HS-27A (cell line): Measurements from ENCODE around the gene SLC39A13.

Experiments used
- DNase-seq: peaks from one replicate; pipeline ENCODE4 v3.0.0-alpha.2; 2012; ENCODE audit warnings: low read depth, missing footprints

SLC39A13 gene

DNA sequence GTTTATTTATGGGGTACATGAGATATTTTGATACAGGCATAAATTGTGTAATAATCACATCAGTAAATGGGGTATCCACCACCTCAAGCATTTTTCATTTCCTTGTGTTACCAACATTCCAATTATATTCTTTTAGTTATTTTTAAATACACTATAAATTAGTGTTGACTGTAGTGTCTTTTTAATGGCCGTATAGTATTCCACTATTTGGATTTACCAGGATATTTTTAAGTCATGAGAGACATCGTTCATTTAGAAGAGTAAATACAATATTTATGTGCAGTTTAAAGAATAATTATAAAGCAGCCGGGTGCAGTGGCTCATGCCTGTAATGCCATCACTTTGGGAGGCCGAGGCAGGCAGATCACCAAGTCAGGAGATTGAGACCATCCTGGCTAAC is 23.9 kb upstream of the SLC39A13 start:
- no peak for DNase-seq

DNA sequence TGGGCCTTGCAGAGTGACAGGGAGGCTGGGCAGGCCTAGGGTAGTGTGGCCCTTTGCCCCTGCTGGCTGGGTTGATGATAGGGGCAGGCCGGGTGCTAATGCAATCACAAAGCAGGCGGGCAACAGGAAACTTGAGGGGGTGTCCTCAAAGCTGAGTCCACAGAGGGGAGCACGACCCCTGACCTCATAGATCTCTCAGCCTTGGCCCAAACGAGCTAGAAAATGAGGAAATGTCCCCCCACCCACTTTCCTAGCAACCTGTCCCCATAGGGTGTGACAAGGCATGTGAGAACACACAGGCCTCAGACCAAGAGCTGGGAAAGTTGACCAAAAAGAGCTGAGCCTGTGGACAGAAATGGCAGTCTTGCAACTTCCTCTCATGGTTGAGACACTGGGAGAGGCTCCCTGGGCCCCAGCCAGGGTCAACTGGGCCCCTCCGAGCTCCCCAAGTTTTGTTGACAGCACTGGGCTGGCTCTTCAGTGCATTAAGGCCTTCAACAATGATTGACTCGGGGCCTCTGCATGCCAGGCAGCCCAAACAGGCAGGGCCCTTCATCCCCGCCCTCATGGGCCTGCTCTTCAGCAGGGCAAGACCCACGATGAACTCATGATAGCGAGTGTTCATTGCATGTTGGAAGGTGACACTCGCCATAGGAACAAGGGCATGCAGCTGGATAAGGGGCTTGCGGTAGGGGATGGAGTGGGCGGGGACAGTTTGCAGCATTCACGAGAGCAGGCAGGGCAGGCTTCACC is 20.3 kb upstream of the SLC39A13 start:
- DNase-seq, result no peak

DNA sequence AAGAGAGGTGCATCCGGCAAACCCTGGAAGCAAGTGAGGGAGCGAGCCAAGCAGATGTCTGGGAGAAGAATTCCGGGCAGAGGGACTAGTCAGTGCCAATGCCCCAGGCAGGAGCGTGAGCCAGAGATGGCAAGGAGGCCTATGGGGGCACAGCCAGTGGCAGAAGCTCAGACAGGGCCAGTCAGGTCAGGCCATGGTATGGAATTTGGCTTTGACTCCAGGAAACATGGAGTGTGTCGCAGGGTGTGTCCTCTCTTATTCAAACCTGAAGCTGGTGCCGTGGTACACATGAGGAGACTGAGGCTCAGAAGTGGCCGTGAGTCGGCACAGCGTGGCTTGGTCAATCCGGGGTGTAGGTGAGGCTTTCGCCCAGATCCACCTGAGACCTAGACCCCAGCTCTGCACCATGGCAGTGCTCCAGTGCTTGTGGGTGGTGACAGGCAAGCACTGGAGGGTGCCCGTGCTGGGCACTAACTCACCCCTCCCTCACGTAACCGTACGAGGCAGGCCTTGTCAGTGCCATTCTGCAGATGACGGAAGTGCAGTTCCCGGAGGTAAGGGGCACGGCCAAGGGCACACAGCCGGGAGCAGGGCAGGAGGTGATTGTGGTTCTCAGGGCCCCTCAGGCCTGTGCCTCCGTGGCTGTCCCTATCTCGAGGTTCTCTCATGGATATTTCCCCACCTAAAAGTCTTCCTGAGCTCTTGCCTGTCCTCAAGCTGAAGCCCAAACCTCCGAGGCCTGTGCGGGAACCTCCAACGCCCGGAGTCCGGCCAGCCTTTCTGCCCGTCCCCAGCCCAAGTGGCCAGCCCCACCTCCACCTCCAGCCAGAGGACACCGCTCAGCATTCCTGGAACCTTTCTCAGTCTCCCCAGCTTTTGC is 19.5 kb upstream of the SLC39A13 start:
- DNase-seq, result no peak

DNA sequence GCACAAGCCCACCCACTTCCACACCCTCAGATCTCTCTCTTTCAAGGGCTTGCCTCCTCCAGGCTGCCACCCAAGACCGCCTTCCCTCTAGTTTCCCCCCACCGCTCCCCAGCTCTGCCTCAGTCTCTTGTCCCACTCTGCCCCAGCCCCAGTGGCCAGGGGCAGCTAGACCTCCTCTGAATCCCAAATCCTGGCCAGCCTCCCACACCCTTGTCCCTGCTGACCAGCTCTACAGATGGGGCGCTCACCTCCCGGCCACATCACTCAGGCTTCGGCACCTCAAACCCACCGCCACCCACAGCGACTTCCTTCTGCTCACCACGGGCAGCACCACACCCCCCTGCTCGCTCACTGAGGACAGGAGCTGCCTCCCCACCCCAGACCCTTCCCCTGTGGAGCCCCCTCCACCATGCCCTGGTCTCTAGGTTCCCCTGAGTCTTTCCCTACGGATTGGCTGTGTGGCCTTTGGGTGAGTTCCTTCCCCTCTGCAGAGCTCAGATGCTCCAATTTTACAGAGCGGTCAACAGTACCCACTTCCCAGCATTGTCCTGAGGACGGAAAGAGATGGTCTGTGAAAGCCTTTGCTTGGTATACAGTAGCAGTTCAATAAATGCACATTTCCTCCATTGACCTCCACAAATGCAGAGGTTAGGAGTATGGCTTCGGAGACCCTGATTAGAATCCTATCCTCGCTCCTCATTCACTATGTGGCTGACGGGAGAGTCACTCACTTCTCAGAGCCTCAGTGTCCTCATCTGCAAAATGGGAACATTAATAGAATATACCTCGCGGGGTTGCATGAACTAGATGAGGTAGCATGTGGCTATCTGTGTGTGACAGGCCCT is 18.6 kb upstream of the SLC39A13 start:
- DNase-seq, result no peak

DNA sequence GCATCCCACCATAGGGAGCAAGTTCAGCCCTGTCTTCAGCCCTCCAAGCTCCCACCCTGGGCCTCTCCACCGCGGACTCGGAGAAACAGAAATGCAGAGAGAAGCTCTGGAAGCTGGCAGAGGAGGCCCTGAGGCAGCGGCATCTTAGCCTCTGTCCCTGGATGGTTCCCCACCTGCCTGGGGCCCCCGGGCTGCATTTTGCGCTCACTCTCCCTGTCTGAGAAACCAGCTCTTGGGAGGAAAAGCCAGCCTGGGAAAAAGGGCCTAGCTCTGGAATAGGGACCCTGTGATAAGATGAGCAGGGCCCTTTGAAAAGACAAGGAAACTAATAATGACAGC is 18.0 kb upstream of the SLC39A13 start:
- no peak for DNase-seq

DNA sequence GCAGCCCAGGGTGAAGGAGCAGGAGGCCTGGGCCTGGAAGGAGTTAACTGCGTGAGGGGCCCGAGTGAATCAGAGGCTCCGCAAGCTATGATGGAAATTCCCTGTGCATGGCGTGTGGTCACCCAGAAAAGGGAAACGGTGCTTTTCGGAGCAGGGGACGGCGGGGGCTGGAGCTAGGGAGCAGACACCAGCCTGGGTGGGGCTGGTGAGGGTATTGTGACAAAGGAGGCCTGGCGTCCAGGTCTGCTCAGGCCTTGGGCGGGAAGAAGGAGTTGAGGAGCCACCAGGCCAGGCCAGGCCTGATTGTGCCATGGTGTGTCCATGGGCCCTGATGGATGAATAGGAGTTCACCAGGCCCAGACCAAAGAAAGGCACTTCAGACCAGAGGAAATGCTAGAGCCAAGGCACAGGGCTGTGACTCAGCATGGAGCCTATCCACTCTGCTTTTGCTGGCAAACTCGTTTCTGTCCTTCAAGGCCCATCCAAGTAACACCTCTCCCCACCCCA is 17.3 kb upstream of the SLC39A13 start:
- DNase-seq, result no peak

DNA sequence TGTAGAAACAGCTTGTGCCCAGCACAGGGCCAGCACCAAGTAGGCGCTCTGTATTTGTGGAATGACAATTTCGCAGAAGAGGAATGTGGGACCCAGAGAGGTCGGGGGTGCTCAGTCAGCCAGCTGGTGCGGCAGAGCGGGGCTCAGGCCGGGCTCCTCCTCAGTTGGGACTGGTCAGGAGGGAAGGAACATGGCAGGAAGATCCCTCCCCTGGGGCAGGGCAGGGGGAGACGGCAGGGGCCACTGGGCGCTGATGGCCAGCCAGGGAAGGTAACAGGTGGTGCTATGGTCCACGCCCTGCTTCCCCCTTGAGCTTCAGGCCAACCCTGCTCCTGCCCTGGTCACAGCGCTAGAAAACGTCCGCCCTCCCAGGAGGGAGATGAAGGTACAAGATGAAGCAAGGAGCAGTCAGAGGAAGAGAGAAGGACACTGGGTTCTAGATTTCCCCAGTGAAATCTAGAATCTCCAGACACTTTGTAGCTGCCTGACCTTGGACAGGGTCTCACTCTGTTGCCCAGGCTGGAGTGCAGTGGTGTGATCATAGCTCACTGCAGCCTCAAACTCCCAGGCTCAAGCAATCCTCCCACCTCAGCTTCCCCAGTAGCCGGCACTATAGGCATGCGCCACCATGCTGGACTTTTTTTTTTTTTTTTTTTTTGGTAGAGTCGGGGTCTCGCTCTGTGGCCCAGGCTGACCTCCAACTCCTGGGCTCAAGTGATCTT is 16.5 kb upstream of the SLC39A13 start:
- DNase-seq, result no peak

DNA sequence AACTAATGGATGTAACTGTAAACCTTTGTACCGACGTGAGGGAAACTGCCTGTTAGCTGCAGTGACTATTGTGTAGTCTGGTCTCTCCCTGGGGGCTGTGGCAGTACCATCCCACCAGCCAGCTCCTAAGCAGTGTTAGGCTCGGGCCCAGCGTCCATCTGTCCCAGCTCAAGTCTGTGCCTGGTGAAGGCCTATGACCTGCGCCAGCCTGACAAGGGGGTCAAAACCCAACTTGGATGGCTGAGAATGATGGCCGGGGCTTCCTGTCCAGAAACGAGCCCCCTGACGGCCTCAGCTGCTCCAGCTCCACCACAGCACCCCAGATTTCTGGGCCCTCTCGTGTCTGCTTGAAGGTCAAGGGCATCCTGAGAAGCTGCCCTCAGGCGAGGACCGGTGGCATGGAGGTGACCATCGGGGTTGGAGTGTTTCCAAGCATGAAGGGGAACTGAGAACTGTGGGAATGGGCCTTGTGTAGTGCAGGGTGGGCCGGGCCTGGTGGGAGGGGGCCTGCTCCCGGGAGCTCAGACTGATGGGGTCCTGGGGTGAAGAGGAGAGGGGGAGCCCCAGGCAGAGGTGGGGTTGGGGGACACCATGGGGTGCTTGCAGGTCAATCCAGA is 15.7 kb upstream of the SLC39A13 start:
- DNase-seq, result no peak

DNA sequence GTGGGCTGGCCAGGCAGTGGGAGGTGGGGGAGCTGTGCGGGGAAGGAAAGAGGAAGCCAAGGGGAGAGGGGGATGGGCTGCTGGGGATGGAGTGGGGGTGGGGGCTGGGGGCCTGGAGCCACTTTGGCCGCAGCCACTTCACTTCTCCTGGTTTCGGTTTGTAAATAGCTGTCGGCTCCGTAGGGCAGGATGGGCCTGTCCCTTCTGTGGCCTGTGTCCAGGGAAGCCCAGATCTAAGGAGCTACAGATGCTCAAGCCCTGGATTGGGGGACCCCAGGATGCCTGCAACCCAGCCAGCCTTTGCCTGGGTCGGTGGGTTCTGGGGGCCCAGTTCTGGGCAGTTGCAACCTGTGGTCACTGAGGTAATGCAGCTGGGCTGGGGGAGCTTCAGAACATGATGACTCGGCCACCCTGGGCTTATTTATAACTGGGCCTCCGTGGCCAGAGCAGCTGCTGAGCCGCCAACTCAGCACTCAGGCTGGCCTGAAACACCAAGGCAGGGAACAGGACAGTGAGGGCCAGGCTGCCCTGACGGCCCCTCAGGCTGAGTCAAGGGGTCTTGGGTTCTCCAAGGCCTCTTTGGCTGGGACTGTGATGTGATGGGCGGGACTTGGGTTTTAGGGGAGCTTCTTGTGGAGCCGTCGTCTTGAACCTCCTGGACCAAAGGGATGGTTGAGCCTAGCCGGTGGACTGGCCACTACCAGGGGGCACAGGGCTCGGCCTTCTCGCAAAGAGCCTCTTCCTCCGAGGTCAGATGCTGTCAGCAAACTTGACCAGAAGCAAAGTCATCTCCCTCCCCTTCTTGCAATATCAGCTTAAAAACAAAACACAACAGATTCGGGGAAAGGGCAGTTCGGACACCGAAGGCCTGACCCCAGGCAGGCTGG is 15.0 kb upstream of the SLC39A13 start:
- DNase-seq, result no peak

DNA sequence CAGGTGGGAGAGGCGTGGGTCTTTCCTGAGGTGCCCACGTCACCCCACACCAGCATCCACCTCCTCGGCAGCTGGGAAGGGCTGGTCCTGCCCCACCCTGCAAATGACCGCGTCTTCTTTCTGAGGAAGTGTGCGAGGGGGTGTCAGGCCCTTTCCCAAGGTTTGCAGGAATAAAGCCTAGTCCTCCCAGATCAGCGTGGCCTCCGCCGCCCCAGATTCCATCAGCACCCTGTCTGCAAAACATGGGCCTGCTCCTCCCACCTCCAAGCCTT is 14.4 kb upstream of the SLC39A13 start:
- DNase-seq, result no peak

DNA sequence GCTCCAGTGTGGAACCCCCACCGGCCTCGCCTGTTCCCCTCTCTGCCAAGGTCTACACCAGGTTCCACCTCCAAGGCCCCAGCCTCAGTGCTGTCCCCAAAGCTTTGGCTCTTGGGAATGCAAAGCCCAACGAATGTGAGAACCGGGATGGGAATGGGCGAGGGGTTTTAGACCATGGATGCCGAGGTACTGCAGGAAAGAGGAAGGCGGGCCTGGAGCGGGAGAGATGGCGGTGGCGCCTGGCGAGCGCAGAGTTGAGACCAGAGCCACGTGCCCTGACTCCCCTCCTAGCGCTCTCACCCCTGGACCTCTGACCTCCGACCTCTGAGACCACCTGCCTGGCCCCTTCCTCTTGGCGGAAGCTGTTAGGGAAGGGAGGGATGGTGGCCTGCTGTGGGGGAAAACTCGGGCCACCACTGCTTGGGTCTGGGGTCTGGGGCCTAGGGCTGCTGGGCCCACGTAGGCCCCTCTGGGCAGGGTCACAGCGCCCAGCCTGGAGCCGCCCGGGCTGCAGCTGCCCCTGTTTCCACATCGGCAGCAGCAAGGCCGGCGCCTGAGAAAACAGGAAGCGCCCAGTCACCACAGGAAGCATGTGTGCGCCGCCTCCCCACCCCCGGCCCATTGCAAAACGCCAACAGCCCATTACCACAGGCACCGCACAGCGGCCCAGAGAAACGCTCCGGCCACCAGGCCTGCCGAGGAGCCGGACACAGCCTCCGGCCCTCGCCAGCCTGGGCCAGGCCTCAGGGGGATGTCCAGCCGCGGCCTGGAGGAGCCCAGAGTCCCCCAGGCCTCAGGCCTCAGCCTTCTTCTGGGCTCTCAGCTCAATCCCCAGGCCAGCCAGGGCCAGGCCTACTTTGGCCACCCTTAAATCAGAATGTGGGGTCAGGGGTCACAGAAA is 13.8 kb upstream of the SLC39A13 start:
- no peak for DNase-seq

DNA sequence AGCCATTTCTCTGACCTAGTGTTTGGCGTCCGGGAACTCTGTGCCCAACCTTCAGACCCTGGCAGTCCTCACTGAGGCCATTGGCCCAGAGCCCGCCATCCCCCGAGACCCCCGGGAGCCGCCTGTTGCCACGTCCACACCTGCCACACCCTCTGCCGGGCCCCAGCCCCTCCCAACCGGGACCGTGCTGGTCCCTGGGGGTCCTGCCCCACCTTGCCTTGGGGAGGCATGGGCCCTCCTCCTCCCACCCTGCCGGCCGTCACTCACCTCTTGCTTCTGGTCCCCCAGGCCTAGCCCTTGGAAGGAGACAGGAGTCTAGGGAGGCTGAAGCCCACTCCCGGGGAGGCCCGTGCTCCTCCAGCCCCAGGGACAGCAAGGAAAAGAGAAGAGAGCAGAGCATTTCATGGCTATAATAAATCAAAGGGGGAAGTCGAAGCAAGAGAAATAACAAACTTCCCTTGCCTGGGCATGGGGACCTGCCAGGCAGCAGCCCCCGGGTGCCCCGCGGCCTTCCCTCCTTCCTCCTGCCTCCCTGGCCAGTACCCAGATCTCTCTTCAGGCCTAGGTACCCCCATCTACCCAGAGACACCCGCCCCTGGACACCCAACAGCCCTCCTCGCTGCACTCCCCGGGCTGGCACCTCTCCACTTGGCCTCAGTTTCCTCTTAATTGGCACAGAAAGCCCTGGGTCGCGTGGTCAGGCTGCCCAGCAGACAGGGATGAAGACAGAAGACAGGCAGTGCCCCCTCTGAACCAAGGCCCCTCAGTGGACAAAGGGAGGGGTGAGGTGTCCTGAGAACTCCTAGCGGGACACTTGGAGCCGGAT is 13.0 kb upstream of the SLC39A13 start:
- no peak for DNase-seq

DNA sequence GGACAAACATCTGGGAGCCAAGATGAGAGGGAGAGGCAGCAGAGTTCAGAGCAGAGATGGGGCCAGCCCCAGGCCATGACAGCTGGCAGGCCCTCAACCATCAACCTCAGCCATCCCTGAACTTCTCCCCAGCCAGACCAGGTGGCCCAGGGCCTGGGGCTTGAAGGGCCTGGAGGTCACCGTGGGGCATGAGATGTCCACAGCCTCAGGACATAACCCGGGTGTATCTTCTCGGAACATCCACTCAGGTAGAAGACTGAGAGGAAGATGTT is 12.4 kb upstream of the SLC39A13 start:
- no peak for DNase-seq

DNA sequence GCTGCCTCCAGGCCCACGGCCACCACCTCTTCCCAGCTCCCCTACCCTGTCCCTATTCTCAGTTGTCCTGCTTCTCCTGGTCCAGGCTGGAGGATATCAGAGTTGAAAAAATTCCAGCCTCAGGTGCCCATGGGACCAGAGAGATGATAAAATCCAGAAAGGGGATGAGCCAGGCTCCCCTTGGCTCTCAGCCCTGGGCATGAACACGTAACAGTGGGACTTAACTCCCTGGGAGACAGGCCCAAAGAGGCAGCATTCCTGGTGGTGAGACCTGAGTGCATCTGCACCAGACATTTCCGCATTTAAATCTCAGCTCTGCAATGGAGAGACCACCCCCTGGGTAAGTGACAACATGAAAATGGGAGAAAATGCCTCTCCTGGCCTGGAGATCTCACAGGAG is 10.4 kb upstream of the SLC39A13 start:
- DNase-seq, result no peak

DNA sequence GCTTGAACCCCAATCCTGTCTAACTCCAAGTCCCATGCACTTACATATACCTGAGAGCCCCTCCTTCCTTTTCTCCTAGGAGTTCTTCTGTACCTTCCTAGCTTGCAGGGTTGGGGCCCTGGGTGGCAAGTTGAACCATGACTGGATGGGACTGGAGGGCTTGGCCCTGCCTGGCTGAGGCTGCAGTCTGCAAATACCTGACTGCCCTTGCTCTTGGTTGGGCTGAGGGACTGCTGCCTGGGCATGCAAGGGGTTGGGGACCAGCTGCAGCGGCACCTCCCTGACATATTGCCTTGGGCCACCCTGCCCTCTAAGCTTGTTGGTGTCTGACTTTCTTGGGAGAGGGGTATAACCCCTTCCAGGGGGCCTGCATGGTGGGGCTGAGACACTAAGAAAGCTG is 9.8 kb upstream of the SLC39A13 start:
- no peak for DNase-seq

DNA sequence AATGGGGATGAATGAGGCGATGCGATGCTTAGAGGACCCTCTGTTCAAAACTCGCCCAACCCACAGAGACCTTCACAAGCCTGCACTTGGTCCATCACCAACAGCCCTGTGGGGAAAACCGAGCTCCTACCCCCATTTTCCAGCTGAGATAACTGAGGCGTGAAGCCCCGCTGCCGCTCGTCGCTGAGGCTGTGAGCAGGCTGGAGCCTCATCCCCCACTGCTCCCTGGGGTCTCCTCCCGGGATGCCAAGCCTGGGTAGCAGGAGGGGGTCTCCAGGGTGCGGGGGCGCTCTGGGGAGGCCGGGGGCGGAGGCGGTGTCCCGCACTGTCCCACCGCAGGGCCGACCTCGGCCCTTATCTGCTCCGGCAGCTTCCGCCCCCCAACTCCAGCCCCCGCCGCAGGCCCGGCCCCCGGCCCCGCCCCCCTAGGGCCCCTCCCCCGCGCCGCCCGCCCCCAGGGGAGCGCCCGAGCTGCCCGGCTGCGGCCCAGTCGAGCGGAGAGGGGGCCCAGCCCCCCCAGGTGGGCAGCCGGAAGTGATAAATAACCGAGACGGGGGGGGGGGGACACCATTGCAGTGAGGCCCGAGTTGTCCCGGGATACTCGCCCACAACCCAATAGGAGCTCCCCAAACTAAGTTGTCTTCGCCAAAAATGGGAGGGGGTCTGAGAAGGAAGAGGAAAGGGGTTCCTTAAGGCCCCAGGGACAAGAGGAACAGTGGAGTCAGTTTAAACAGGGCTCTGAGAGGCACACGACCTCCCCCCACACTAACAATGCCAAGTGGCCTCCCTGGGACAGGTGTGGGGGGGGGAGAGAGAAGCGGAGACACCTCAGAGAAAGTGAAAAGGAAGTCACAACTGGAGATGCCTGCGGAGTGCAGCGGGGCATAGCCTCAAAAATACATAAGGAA is 8.3 kb upstream of the SLC39A13 start:
- no peak for DNase-seq

DNA sequence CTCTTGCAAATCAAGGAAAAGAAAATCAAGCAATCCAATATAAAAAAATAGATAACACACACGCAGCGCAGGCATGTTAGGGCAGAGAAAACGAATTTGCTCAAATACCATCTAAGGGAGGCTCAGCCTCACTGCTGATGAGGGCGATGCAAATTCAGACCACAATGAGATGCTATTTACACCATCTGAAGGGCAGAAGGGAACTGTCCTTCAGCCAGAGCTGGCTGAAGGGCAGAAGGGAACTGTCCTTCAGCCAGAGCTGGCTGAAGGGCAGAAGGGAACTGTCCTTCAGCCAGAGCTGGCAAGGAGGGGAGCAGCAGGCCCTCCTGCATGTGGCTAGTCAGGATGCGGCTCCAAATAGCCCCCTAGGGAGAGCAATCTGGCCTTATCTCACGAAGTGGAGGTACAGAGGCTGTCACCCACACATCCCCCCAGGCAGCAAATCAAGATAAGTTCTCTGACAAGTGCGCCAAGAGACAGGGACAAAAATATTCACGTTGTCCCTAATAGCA is 7.6 kb upstream of the SLC39A13 start:
- no peak for DNase-seq

DNA sequence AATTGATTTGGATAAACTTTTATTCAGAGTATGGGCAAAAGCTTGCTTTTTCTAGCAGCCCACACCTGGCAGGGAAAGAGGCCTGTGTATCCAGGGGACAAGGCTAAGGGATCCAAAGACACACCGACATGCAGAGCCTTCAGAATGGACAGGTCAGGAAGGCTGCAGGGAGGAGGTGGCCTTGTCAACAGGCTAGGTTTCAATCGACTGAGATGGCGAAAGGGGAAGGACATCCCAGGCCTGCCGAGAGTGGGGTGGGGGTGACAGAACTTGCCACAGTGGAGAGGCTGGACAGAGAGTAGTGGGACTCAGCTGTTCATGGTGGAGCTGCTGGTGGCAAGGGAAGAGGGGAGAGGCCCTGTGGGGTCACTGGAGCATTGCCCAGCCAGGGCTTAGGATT is 5.3 kb upstream of the SLC39A13 start:
- no peak for DNase-seq
